Caco-2 (cell line): Measurements from ENCODE around the gene ZSWIM4. TPM values are rescaled to one million over a fixed set of nuclear protein-coding genes. Genes with fewer than 3 reads are reported as not detected.

Source experiments
- BruUV-seq: library from RNA; stranded (reverse); fragments of 400-500 nt; replicated peaks from 2 replicates; lab custom pipeline; 2021; lab: Mats Ljungman, UMichigan
- CTCF ChIA-PET: fragments of 300-600 bp; sonication (Branson Sonifier 250); formaldehyde crosslinking; loops from one replicate; lab custom pipeline; 2022; ENCODE audit warnings: antibody characterized with exemption; lab: Charles Lee
- POLR2A ChIA-PET: fragments of 300-600 bp; sonication (Branson Sonifier 250); formaldehyde crosslinking; loops from one replicate; lab custom pipeline; 2022; ENCODE audit warnings: antibody characterized with exemption; lab: Charles Lee
- DNase-seq, 2 experiments: peaks; one replicate each; pipeline versions ENCODE4 v3.0.0 to v3.0.0-alpha.2; 2020 to 2022
- H3K27me3 ChIP-seq: replicated peaks from 2 replicates; pipeline ENCODE4 v1.6.0; 2011; ENCODE audit warnings: low read length; ENCODE audit not compliant: control insufficient read depth, insufficient read depth
- H3K36me3 ChIP-seq: 2 replicates; pipeline ENCODE4 v1.5.1; 2011; ENCODE audit warnings: low read length; ENCODE audit not compliant: control insufficient read depth, insufficient read depth
- H3K4me1 ChIP-seq: fragments of 250-450 bp; sonication (Bioruptor Pico); 2 replicates; pipeline ENCODE4 v1.5.1; 2020; ENCODE audit warnings: mild to moderate bottlenecking
- H3K4me3 ChIP-seq: 2 replicates; pipeline ENCODE4 v1.5.1; 2011; ENCODE audit warnings: low read depth, mild to moderate bottlenecking, control low read depth, low read length
- H3K9me3 ChIP-seq: fragments of 250-450 bp; sonication (Bioruptor Pico); 2 replicates; pipeline ENCODE4 v1.5.1; 2020; ENCODE audit warnings: mild to moderate bottlenecking, moderate library complexity
- H3K27ac Mint-ChIP-seq: one replicate; pipeline ENCODE4 v1.8.0; 2022; ENCODE audit warnings: mixed read lengths; ENCODE audit not compliant: unreplicated experiment
- H3K27me3 Mint-ChIP-seq: one replicate; pipeline ENCODE4 v1.8.0; 2022; ENCODE audit warnings: mixed read lengths; ENCODE audit not compliant: insufficient read depth, unreplicated experiment
- H3K36me3 Mint-ChIP-seq: one replicate; pipeline ENCODE4 v1.8.0; 2022; ENCODE audit warnings: mild to moderate bottlenecking, mixed read lengths; ENCODE audit not compliant: insufficient read depth, unreplicated experiment
- H3K4me1 Mint-ChIP-seq: one replicate; pipeline ENCODE4 v1.8.0; 2022; ENCODE audit warnings: low read depth, mixed read lengths; ENCODE audit not compliant: unreplicated experiment
- H3K4me3 Mint-ChIP-seq: one replicate; pipeline ENCODE4 v1.8.0; 2022; ENCODE audit warnings: mild to moderate bottlenecking, moderate library complexity, mixed read lengths; ENCODE audit not compliant: unreplicated experiment
- H3K9me3 Mint-ChIP-seq: one replicate; pipeline ENCODE4 v1.8.0; 2022; ENCODE audit warnings: mixed read lengths; ENCODE audit not compliant: unreplicated experiment
- intact Hi-C: fragments of 100-400 bp; cut with micrococcal nuclease; formaldehyde crosslinking; loops from one replicate; pipeline ENCODE4 v1.10.0; 2022; ENCODE audit not compliant: unreplicated experiment
- total RNA-seq: library from RNA; stranded (reverse); gene quantifications from 2 replicates; pipeline ENCODE4 v1.2.3, GENCODE V29; 2022
- TF ChIP-seq, protein P1 (sequence below), 2 experiments: fragments of 200-600 bp in 1 of 2; IDR thresholded peaks; 1 replicate in 1 of 2; 2 replicates in 1 of 2; pipeline versions ENCODE4 v1.5.1 to v1.8.0; 2011 to 2022; ENCODE audit warnings: antibody characterized with exemption in 1 of 2, control low read depth in 1 of 2, inconsistent platforms in 1 of 2, low read depth in 1 of 2, low read length in 1 of 2, mild to moderate bottlenecking in 1 of 2, moderate library complexity in 1 of 2; ENCODE audit not compliant: insufficient read depth in 1 of 2, severe bottlenecking in 1 of 2, unreplicated experiment in 1 of 2

ZSWIM4 gene
- total RNA-seq, 1 experiment from 2014 or later: 4.0 TPM

DNA sequence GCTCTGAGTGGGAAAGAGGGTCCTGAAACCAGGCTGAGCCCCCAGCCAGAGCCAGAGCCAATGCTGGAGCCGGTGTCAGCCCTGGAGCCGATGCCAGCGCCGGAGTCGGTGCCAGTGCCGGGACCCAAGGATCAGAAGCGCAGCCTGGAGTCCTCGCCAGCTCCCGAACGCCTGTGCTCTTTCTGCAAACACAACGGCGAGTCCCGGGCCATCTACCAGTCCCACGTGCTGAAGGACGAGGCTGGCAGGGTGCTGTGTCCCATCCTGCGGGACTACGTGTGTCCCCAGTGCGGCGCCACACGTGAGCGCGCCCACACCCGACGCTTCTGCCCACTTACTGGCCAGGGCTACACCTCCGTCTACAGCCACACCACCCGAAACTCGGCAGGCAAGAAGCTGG, 82.1 kb downstream of the ZSWIM4 start:
- intact Hi-C loops: no loop called here
- Mint-ChIP-seq H3K4me3 (no peak overlapping the region), H3K9me3 (no peaks in the 10 kb centered on the region), H3K27ac (no peak overlapping the region), H3K4me1 (no peaks in the 10 kb centered on the region), H3K27me3 (no peaks in the 10 kb centered on the region), H3K36me3 (no peaks in the 10 kb centered on the region)
- no peak for DNase-seq
- POLR2A ChIA-PET: no interaction called here
- Histone ChIP-seq H3K9me3 (no peaks in the 10 kb centered on the region), H3K27me3 (no peaks in the 10 kb centered on the region), H3K4me3 (no peak overlapping the region), H3K36me3 (no peaks in the 10 kb centered on the region), H3K4me1 (peaks cover 13% of the 10 kb centered on the region)
- CTCF ChIA-PET: no interaction called here
- TF ChIP-seq, protein P1, sequence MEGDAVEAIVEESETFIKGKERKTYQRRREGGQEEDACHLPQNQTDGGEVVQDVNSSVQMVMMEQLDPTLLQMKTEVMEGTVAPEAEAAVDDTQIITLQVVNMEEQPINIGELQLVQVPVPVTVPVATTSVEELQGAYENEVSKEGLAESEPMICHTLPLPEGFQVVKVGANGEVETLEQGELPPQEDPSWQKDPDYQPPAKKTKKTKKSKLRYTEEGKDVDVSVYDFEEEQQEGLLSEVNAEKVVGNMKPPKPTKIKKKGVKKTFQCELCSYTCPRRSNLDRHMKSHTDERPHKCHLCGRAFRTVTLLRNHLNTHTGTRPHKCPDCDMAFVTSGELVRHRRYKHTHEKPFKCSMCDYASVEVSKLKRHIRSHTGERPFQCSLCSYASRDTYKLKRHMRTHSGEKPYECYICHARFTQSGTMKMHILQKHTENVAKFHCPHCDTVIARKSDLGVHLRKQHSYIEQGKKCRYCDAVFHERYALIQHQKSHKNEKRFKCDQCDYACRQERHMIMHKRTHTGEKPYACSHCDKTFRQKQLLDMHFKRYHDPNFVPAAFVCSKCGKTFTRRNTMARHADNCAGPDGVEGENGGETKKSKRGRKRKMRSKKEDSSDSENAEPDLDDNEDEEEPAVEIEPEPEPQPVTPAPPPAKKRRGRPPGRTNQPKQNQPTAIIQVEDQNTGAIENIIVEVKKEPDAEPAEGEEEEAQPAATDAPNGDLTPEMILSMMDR (IDR thresholded peaks at IDR 0.05; ENCODE audit: insufficient read depth in 1 of 2, low read depth in 1 of 2, low read length in 1 of 2, severe bottlenecking in 1 of 2, unreplicated experiment in 1 of 2): no peak
- no TSS peak for BruUV-seq

- no peaks in the 10 kb centered on the region for H3K36me3 ChIP-seq
- H3K27ac Mint-ChIP-seq: peak overlapping the region; percentile 48
- no peaks in the 10 kb centered on the region for H3K9me3 Mint-ChIP-seq
- H3K4me1 ChIP-seq: peaks cover 13% of the 10 kb centered on the region
- intact Hi-C loops: loop anchor here (1.0 to 2.0 kb wide), 4 partner anchors 72 to 195 kb away; partner anchors contain the start of gene DCAF15
- peaks cover 6% of the 10 kb centered on the region for H3K36me3 Mint-ChIP-seq
- H3K4me1 Mint-ChIP-seq: peaks cover 7% of the 10 kb centered on the region
- no peaks in the 10 kb centered on the region for H3K9me3 ChIP-seq
- H3K4me3 ChIP-seq: peak overlapping the region; percentile 14
- no peaks in the 10 kb centered on the region for H3K27me3 Mint-ChIP-seq
- no TSS peak for BruUV-seq
- peak; percentile 93 to 96 for DNase-seq
- TF ChIP-seq, protein P1 (IDR thresholded peaks at IDR 0.05; ENCODE audit: insufficient read depth in 1 of 2, low read depth in 1 of 2, low read length in 1 of 2, severe bottlenecking in 1 of 2, unreplicated experiment in 1 of 2): peak; percentile 93 to 96
- no peaks in the 10 kb centered on the region for H3K27me3 ChIP-seq
- ChIA-PET CTCF (interaction anchor here (0.6 to 1.2 kb wide), 4 partner anchors 18 to 194 kb away, joined by 3 to 6 read pairs (median 3); no protein-coding TSS in a partner anchor), POLR2A (no interaction called here)
- peak overlapping the region; percentile 24 for H3K4me3 Mint-ChIP-seq
Observed at GRCh38 chr19:13880059-13881043, 85.1 kb downstream of the ZSWIM4 start.

DNA sequence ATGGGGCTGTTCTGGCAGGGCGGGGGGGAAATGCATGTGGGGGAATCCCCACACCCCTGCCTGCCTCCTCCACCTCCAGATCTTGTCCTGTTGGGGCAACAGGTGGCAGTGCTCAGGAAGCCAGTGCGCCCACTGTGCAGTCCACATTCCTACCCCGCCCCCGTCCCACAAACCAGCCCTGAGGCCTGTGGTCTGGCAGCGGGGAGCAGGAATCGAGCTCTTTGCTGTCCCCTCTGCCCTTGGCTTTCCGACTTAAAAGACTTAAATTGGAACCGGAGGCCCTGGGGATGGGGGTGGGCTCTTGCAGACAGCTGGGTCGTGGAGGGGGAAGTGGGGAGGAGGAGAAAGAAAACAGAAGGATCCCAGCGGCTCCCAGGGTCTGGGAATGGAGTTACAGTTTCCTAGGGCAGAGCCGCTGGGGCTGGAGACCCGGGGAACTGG, 86.0 kb downstream of the ZSWIM4 start:
- H3K4me1 ChIP-seq: peaks cover 13% of the 10 kb centered on the region
- H3K36me3 ChIP-seq: no peaks in the 10 kb centered on the region
- no peaks in the 10 kb centered on the region for H3K9me3 Mint-ChIP-seq
- H3K4me3 Mint-ChIP-seq: no peak overlapping the region
- no TSS peak for BruUV-seq
- H3K4me3 ChIP-seq: no peak overlapping the region
- intact Hi-C loops: loop anchor here (2.0 kb wide), 2 partner anchors 72 to 152 kb away; partner anchors contain the start of gene DCAF15
- H3K9me3 ChIP-seq: no peaks in the 10 kb centered on the region
- H3K27ac Mint-ChIP-seq: peak overlapping the region; percentile 35
- peaks cover 6% of the 10 kb centered on the region for H3K36me3 Mint-ChIP-seq
- H3K27me3 ChIP-seq: no peaks in the 10 kb centered on the region
- DNase-seq: no peak
- POLR2A ChIA-PET: no interaction called here
- TF ChIP-seq, protein P1 (IDR thresholded peaks at IDR 0.05; ENCODE audit: insufficient read depth in 1 of 2, low read depth in 1 of 2, low read length in 1 of 2, severe bottlenecking in 1 of 2, unreplicated experiment in 1 of 2): no peak
- H3K27me3 Mint-ChIP-seq: no peaks in the 10 kb centered on the region
- CTCF ChIA-PET: interaction anchor here (0.5 to 1.2 kb wide), 4 partner anchors 25 to 192 kb away, joined by 3 read pairs; no protein-coding TSS in a partner anchor
- peaks cover 7% of the 10 kb centered on the region for H3K4me1 Mint-ChIP-seq
